ENCODE results near the gene CENPH.
"Not testable (repeated sequence)": the region's sequence is repeated elsewhere in the genome, so short reads cannot be mapped to it uniquely, and the experiment has no call there.

CENPH gene

DNA sequence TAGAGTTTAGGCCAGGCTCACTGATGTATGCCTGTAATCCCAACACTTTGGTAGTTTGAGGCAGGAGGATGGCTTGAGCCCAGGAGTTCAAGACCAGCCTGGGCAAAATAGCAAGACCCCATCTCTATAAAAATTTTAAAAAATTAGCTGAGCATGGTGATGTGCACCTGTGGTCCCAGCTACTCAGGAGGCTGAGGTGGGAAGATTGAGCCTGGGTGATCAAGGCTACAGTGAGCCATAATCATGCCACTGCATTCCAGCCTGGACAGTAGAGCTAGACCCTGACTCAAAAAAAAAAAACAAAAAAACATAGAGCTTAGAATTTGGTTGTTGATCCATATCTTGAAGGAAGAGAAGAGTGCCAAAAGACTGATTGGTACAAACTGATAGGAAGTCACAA lies 30.6 kb downstream of the CENPH start:
- no peak for DNase-seq
- peaks cover 0 to 14% (median 6%) of the 10 kb centered on the region in 4 donors for H3K4me1 ChIP-seq
- TF ChIP-seq, protein P1, sequence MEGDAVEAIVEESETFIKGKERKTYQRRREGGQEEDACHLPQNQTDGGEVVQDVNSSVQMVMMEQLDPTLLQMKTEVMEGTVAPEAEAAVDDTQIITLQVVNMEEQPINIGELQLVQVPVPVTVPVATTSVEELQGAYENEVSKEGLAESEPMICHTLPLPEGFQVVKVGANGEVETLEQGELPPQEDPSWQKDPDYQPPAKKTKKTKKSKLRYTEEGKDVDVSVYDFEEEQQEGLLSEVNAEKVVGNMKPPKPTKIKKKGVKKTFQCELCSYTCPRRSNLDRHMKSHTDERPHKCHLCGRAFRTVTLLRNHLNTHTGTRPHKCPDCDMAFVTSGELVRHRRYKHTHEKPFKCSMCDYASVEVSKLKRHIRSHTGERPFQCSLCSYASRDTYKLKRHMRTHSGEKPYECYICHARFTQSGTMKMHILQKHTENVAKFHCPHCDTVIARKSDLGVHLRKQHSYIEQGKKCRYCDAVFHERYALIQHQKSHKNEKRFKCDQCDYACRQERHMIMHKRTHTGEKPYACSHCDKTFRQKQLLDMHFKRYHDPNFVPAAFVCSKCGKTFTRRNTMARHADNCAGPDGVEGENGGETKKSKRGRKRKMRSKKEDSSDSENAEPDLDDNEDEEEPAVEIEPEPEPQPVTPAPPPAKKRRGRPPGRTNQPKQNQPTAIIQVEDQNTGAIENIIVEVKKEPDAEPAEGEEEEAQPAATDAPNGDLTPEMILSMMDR (IDR thresholded peaks at IDR 0.05) = no peak
- intact Hi-C loops (cut with DNase I; ENCODE audit: low total_unique reads) = loop anchor here (10.0 kb wide), 1 partner anchor 125 kb away; the partner anchor contains the start of gene SLC30A5
- H3K4me3 ChIP-seq = no peak overlapping the region
- H3K9me3 ChIP-seq = no peaks in the 10 kb centered on the region
- H3K27me3 ChIP-seq = no peaks in the 10 kb centered on the region
- no peak overlapping the region for H3K27ac ChIP-seq
- peaks cover 0 to 7% (median 3%) of the 10 kb centered on the region in 3 donors for H3K36me3 ChIP-seq

DNA sequence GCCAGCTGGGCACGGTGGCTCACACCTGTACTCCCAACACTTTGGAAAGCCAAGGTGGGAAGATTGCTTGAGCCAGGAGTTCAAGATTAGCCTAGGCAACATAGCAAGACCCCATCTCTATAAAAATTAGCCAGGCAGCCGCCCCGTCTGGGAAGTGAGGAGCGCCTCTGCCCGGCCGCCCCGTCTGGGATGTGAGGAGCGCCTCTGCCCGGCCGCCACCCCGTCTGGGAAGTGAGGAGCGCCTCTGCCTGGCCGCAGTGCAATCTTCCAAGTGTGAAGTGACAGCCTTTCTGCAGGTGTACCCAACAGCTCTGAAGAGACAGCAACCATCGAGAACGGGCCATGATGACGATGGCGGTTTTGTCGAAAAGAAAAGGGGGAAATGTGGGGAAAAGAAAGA lies 31.0 kb downstream of the CENPH start:
- H3K27ac ChIP-seq; intact Hi-C loops (cut with DNase I; ENCODE audit: low total_unique reads): not testable (repeated sequence)

DNA sequence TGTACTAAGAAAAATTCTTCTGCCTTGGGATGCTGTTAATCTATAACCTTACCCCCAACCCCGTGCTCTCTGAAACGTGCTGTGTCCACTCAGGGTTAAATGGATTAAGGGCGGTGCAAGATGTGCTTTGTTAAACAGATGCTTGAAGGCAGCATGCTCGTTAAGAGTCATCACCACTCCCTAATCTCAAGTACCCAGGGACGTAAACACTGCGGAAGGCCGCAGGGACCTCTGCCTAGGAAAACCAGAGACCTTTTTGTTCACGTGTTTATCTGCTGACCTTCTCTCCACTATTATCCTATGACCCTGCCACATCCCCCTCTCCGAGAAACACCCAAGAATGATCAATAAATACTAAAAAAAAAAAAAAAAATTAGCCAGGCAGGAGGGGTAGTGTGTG lies 31.4 kb downstream of the CENPH start:
- H3K27ac ChIP-seq; DNase-seq; intact Hi-C loops (cut with DNase I; ENCODE audit: low total_unique reads); H3K27me3 ChIP-seq; H3K9me3 ChIP-seq; H3K4me3 ChIP-seq: not testable (repeated sequence)
- Histone ChIP-seq H3K4me1 (peaks cover 0 to 14% (median 6%) of the 10 kb centered on the region in 4 donors), H3K36me3 (peaks cover 0 to 11% (median 4%) of the 10 kb centered on the region in 3 donors)

More for the DNA sequence above, 31.0 kb downstream of the CENPH start:
- not testable (repeated sequence) for H3K27me3 ChIP-seq, DNase-seq, H3K4me3 ChIP-seq, H3K9me3 ChIP-seq
- H3K36me3 ChIP-seq = peaks cover 0 to 11% (median 3%) of the 10 kb centered on the region in 3 donors
- H3K4me1 ChIP-seq = peaks cover 0 to 14% (median 6%) of the 10 kb centered on the region in 4 donors

DNA sequence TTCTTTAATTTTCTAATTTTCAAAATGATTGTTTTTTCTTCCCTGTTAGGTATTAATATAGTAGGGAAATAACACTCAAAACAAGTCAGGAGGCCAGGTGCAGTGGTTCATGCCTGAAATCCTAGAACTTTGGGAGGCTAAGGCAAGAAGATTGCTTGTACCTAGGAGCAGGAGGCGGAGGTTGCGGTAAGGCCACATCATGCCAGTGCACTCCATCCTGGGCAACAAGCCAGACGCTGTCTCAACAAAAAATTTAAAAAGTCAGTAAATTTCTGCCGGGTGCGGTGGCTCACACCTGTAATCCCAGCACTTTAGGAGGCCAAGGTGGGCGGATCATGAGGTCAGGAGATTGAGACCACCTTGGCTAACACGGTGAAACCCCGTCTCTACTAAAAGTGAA lies 35.1 kb downstream of the CENPH start:
- Histone ChIP-seq H3K4me3 (no peak overlapping the region), H3K4me1 (peaks cover 0 to 3% (median 0%) of the 10 kb centered on the region in 4 donors), H3K27me3 (no peaks in the 10 kb centered on the region), H3K36me3 (peaks cover 23 to 47% (median 23%) of the 10 kb centered on the region in 3 donors), H3K9me3 (no peaks in the 10 kb centered on the region), H3K27ac (no peak overlapping the region)
- no peak for DNase-seq
- intact Hi-C loops (cut with DNase I; ENCODE audit: low total_unique reads) = no loop called here
- TF ChIP-seq, protein P1 (IDR thresholded peaks at IDR 0.05) = no peak

DNA sequence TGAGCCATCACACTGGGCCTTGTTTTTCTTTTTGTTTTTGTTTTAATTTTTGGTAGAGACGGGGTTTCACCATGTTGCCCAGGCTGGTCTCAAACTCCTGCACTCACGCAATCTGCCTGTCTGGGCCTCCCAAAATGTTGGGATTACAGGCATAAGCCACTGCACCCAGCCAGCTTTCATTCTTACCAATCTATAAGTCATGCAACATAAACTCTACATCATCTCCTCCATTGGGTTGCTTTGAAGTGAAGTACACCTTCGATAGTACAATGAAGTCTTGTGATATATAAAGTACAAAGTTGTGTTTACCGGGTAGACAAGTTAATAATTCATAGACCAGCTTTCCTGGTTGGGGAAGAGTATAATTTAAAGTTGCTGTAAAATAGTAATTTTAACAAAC lies 36.5 kb downstream of the CENPH start:
- H3K36me3 ChIP-seq = peaks cover 23 to 61% (median 29%) of the 10 kb centered on the region in 3 donors
- no peak overlapping the region for H3K4me3 ChIP-seq
- no peak overlapping the region for H3K27ac ChIP-seq
- TF ChIP-seq, protein P1 (IDR thresholded peaks at IDR 0.05) = no peak
- H3K27me3 ChIP-seq = no peaks in the 10 kb centered on the region
- no peak for DNase-seq
- no peaks in the 10 kb centered on the region for H3K9me3 ChIP-seq
- no peaks in the 10 kb centered on the region for H3K4me1 ChIP-seq
- intact Hi-C loops (cut with DNase I; ENCODE audit: low total_unique reads) = no loop called here

DNA sequence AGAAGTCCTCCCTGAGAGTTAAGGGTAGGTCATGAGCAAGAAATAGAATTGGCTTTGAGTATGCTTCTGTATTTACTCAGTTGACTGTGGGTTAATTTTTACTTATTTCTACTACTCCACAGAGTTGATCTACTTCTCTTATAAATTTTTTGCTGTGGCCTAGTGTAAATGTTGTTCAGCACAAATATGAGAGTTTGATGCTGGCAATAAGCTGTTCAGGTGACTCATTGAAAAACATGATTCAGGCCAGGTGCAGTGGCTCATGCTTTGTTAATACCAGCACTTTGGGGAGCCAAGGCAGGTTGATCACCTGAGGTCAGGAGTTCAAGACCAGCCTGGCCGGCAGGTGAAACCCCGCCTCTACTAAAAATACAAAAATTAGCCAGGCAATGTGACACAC lies 40.8 kb downstream of the CENPH start:
- Histone ChIP-seq H3K4me3 (no peak overlapping the region), H3K27me3 (no peaks in the 10 kb centered on the region), H3K36me3 (peaks cover 20 to 54% (median 29%) of the 10 kb centered on the region in 3 donors), H3K27ac (no peak overlapping the region), H3K4me1 (peaks cover 0 to 8% (median 5%) of the 10 kb centered on the region in 4 donors), H3K9me3 (no peaks in the 10 kb centered on the region)
- DNase-seq = no peak
- intact Hi-C loops (cut with DNase I; ENCODE audit: low total_unique reads) = loop anchor here (10.0 kb wide), 1 partner anchor 135 kb away; the partner anchor contains the start of genes AK6, RAD17 and TAF9
- TF ChIP-seq, protein P1 (IDR thresholded peaks at IDR 0.05) = no peak

Measured in tibial artery (tissue), 4 donors.